ENCODE data around the gene WNT3A.

DNA sequence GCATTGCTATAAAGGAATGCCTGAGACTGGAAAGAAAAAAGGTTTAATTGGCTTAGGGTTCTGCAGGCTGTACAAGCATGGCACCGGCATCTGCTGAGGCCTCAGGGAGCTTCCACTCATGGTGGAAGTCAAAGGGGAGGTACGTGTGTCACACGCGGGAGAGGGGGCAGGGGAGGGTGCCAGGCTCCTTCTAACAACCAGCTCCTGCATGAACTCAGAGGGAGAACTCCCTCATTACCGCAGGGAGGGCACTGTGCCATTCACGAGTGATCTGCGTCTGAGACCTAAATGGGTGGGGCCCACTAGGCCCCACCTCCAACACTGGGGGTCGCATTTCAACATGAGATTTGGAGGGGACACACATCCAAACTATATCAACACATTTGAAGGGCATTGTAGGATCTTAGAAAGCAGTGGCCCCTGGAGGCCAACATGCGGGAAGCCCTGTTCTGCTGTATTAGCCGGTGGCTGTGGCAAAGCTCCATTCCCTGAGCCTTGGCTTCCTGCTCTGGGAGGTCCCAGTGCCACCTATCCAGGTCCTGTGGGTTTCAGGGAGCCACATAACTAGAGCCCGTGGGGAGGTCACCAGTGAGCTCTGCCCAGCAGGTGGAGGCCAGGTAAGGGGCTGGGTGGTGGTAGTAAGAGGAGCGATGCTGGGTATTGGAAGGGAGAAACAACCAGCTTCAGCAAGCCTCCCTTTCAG, 10.0 kb downstream of the WNT3A start:
- TF ChIP-seq, protein P1, sequence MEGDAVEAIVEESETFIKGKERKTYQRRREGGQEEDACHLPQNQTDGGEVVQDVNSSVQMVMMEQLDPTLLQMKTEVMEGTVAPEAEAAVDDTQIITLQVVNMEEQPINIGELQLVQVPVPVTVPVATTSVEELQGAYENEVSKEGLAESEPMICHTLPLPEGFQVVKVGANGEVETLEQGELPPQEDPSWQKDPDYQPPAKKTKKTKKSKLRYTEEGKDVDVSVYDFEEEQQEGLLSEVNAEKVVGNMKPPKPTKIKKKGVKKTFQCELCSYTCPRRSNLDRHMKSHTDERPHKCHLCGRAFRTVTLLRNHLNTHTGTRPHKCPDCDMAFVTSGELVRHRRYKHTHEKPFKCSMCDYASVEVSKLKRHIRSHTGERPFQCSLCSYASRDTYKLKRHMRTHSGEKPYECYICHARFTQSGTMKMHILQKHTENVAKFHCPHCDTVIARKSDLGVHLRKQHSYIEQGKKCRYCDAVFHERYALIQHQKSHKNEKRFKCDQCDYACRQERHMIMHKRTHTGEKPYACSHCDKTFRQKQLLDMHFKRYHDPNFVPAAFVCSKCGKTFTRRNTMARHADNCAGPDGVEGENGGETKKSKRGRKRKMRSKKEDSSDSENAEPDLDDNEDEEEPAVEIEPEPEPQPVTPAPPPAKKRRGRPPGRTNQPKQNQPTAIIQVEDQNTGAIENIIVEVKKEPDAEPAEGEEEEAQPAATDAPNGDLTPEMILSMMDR (IDR thresholded peaks at IDR 0.05) = no peak
- TF ChIP-seq POLR2A (IDR thresholded peaks at IDR 0.05) = no peak
